ENCODE data around the gene SUPV3L1. TPM values are rescaled to one million over a fixed set of nuclear protein-coding genes. Genes with fewer than 3 reads are reported as not detected.
A peak's percentile ranks its signal among the peaks of the same experiment; 100 is the strongest.

SUPV3L1 gene
- total and polyA plus RNA-seq, 2 of the 8 experiments (the other 6 are each of a cell fraction or from before 2014, with no cell fraction given), result 34.6 to 45.6 TPM

- H3K9ac ChIP-seq (replicated peaks in 1 of 4; ENCODE audit: extremely low read depth in 1 of 4, low read depth in 3 of 4, low read length in 3 of 4), result no peak overlapping the region
- 96% methylated on average over 11 of the region's 11 CpGs; no CpG with 5 or more reads in 1 of the 2 experiments for WGBS, 2 experiments (ENCODE audit: extremely low coverage in 1 of 2, insufficient coverage in 1 of 2, insufficient read length in 1 of 2, insufficient replicate concordance in 2 of 2, low coverage in 1 of 2, low lambda C conversion rate in 2 of 2, missing lambda C conversion rate in 1 of 2)
Measured at GRCh38 chr10:69240455-69240854, 60.4 kb downstream of the SUPV3L1 start.

More at GRCh38 chr10:69240455-69240854, 60.4 kb downstream of the SUPV3L1 start:
- Histone ChIP-seq H3K79me1 (ENCODE audit: low read depth, low read length) (no peaks in the 10 kb centered on the region), H3K18ac (ENCODE audit: extremely low read depth, low read length) (no peak overlapping the region), H2AK5ac (ENCODE audit: low read depth, low read length) (no peak overlapping the region), H2AFZ (ENCODE audit: low read length) (no peak overlapping the region), H4K91ac (replicated peaks; ENCODE audit: insufficient read length, low read length) (no peak overlapping the region), H2BK5ac (ENCODE audit: low read depth, low read length) (no peak overlapping the region), H3K27me3 (replicated peaks in 1 of 4; ENCODE audit: control insufficient read depth in 3 of 4, extremely low read depth in 1 of 4, insufficient read depth in 3 of 4, low read length in 3 of 4) (no peaks in the 10 kb centered on the region), H3K4ac (replicated peaks; ENCODE audit: insufficient read length, low read depth, low read length) (no peak overlapping the region), H3K9me3 (ENCODE audit: insufficient read depth in 2 of 2, low read depth in 1 of 2, low read length in 1 of 2) (no peaks in the 10 kb centered on the region), H4K5ac (ENCODE audit: insufficient read length, low read depth, low read length) (no peak overlapping the region), H3K56ac (replicated peaks; ENCODE audit: insufficient read length, low read depth, low read length) (no peak overlapping the region), H3K14ac (ENCODE audit: insufficient read length) (peak overlapping the region; percentile 69), H3K23me2 (ENCODE audit: low read depth, low read length) (no peaks in the 10 kb centered on the region), H3K79me2 (ENCODE audit: control insufficient read depth in 1 of 2, insufficient read depth in 2 of 2, low read length in 2 of 2) (no peaks in the 10 kb centered on the region), H3K36me3 (ENCODE audit: control insufficient read depth in 2 of 4, insufficient read depth in 4 of 4, low read length in 3 of 4) (no peaks in the 10 kb centered on the region), H2BK20ac (ENCODE audit: low read length) (no peak overlapping the region; the same call in 1 of the 2 replicates), H3K27ac (ENCODE audit: low read depth, low read length) (no peak overlapping the region), H3K4me2 (ENCODE audit: insufficient read depth in 1 of 2, low read depth in 2 of 2, low read length in 2 of 2) (no peak overlapping the region), H2BK120ac (replicated peaks; ENCODE audit: low read depth, low read length) (no peak overlapping the region), H4K8ac (ENCODE audit: extremely low read depth, insufficient read depth, low read length) (no peak overlapping the region), H3K4me3 (ENCODE audit: extremely low read depth in 1 of 4, insufficient read depth in 2 of 4, low read depth in 3 of 4, low read length in 4 of 4) (no peak overlapping the region), H2BK15ac (ENCODE audit: low read length) (no peak overlapping the region), H3K23ac (ENCODE audit: insufficient read length) (no peak overlapping the region), H3K4me1 (replicated peaks in 1 of 4; ENCODE audit: control insufficient read depth in 3 of 4, insufficient read depth in 4 of 4, low read length in 3 of 4) (no peaks in the 10 kb centered on the region), H2BK12ac (ENCODE audit: low read depth, low read length) (0 out of 2 replicates have a peak overlapping the region, but pooled peaks have one; percentile 7), H4K20me1 (replicated peaks in 1 of 2; ENCODE audit: control insufficient read depth in 1 of 2, insufficient read depth in 2 of 2, low read length in 2 of 2) (no peaks in the 10 kb centered on the region)
- DNase-seq (ENCODE audit: low read depth in 1 of 2, low spot score in 2 of 2), result no peak
- no peak for FAIRE-seq
- ChIA-PET CTCF (ENCODE audit: partially characterized antibody) (interaction anchor here (1.0 to 8.1 kb wide), 13 partner anchors 9 to 179 kb away, joined by 3 to 66 read pairs (median 4); no protein-coding TSS in a partner anchor), POLR2A (ENCODE audit: partially characterized antibody) (no interaction called here)
- TF ChIP-seq JUND (IDR thresholded peaks at IDR 0.05; ENCODE audit: low read length), result no peak
- TF ChIP-seq BRCA1 (IDR thresholded peaks at IDR 0.05; ENCODE audit: low read depth, low read length), result no peak
- TF ChIP-seq CHD1 (IDR thresholded peaks at IDR 0.05; ENCODE audit: low read depth, low read length), result no peak
- no peak for TF ChIP-seq HDAC6 (IDR thresholded peaks at IDR 0.05; ENCODE audit: low read depth, low read length)
- no peak for TF ChIP-seq SP1 (IDR thresholded peaks at IDR 0.05; ENCODE audit: low read depth, low read length)
- TF ChIP-seq KDM1A (IDR thresholded peaks at IDR 0.05; ENCODE audit: borderline replicate concordance, low read length), result no peak
- TF ChIP-seq CTBP2 (IDR thresholded peaks at IDR 0.05; ENCODE audit: borderline replicate concordance, insufficient read depth, insufficient read length, low read length), result no peak
- TF ChIP-seq NANOG (IDR thresholded peaks at IDR 0.05; ENCODE audit: insufficient read depth, low read depth, low read length, poor library complexity, severe bottlenecking), result no peak
- TF ChIP-seq SIN3A (conservative IDR thresholded peaks at IDR 0.05 in 1 of 2, IDR thresholded peaks at IDR 0.05 in 1 of 2; ENCODE audit: low read depth in 1 of 2, low read length in 2 of 2), result no peak

All from H1 (cell line).